NCI-H2196 (cell line): Measurements from ENCODE around the gene GPC6.

ENCODE experiments used
- DNase-seq: peaks from one replicate; lab custom pipeline; 2025; ENCODE audit not compliant: unreplicated experiment; lab: John Stamatoyannopoulos, UW

Gene GPC6

DNA sequence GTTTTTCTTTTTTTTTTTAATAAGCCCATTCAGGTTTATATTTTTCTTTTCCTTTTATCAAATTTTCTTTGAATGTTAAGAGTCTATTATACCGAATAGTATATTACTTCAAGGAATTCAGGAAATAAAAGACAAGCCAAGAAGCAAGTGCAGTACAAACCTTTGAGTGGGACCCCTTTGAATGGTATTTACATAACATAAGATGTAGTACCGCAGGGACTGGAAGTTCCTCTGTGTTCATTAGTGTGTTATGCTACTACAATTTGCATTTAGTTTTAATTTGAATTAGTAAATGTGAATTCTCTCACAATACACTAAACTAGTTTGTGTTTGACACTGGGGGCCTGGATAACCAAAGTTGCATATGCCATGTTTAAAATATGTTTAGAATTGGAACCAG, 913.4 kb downstream of the GPC6 start:
- DNase-seq, result no peak

DNA sequence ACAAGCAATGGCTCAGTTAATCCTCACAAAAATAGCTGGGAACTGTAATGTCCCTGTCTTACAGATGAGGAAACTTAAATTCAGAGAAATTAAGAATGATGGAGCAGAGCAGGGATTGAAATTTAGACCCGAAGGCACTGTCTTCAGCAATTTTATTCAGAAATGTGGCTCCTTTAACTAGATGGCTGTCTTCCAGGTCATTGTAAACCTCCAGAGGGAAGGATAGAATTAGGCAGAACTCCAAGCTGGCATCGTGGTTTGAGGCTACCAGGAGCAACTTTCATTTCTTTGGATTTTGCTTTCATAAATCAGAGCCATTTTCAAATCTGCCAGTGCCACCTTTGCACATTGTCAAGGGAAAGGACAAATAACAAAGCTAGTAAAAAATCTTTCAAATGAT, 913.9 kb downstream of the GPC6 start:
- no peak for DNase-seq

DNA sequence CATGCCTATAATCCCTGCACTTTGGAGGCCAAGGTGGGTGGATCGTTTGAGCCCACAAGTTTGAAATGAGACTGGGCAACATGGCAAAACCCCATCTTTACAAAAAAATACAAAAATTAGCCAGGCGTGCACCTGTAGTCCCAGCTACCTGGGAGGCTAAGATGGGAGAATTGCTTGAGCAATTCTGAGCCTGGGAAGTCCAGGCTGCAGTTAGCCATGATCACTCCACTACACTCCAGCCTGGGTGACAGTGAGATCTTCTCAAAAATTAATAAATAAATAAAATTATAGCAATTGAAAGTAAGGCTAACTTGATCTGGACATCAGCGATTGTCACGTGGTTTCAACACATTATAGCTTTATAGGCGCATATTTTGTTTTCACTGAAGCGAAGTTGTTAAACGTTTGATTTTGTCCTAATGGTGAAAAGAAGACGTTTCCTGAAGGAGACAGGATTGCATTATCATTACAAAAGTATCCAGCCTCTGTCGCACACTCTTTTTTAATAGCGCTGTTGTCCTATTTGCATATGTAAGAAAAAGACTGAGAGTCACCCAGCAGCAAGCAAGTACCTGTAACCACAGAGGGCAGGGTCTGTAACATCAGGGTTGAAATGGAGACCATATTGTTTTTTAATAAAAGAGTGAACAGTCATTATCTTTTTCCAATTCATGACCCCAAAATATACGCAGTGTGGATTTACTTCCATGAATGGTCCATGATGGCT, 917.2 kb downstream of the GPC6 start:
- DNase-seq, result no peak

DNA sequence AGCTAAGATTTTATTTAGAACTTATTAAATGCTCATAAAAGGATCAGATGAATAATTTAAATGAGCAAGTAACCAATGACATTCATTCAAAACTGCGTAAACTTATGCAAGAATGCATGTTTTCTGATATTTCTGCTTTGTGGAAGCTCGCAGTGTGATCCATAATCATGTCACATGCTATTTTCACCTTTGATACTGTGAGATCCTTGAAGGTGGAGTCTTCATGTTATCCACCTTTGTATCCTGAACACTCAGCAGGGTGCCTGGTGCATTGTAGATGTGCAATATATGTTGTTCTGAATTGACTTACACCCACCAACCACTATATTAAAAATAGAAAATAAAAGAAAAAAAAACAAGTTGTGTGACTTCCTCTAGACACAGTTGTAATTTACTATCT, 919.4 kb downstream of the GPC6 start:
- no peak for DNase-seq

DNA sequence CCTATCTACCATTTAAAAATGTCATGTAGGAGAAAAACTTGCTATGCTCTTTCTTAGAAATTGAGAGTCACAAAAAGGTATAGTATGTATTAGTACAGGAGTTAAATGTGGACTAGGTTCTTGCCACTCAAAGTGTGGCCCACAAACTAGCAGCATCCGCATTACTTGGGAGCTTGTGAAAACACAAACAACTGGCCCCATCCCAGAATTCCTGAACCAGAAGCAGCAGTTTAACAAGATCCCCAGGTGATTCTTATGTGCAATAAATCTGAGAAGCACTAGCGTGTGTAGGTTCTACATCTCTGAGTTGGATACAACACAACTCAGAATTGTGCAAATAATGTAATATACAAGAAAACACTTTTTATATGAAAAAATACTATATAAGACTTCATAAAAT, 927.0 kb downstream of the GPC6 start:
- no peak for DNase-seq

DNA sequence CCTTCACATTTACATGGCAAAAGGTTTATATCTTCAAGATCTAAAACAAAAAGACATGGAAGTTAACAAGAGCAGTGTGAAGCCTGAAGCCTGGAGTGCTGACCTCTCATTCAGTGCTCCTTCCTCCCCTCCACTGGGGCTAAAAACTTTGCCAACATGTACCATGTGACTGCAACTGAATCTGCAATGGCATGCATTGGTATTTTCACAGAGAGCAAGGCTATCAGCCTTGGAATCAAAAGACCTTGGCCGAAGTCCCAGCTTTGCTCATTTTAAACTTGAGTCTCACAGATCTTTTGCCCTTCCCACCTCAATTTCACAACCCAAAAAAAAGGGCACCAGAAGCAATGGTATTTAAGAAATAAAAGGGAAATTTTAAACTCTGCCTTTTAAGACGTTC, 927.8 kb downstream of the GPC6 start:
- DNase-seq, result peak; percentile 21

DNA sequence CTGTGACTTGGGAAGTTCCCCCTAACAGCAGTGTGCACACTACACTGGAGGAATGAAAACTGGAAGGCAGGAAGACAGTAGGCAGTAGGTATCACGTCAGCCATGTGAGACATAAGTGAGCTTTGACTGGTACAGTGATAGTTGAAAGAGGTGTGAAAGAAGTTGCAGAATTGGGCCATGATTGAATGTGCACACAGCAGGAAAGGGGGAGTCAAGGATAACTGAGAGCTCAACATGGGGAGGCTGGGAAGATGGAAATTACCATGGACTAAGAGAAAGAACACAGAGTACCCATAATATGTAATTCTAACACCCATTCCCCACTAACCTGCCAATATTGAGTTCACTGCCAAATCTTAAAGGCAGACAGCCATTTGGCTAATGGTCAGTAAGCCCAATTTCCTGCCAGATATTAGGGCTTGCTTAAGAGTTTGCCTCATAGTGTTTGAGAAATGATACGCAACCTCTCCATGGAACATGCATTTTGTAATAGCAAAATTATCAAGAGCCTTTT, 931.2 kb downstream of the GPC6 start:
- DNase-seq, result no peak

DNA sequence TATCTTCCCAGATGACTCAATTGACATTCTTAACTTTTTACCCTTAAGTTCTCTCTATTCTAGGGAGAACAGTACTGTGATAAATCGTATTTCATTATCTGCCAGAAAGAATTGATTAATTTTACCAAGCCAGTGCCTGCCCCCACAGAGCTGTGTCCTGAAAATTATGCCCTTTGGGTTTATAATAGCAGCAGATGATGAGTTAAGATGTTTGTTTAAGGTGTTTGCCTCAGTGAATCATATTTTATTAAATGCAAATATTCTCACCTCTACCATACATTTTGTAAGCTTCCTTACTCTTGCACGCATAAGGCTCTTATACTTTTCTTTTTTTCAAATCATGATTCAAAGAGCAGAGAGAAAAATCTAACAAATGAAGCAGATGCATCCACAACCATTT, 934.3 kb downstream of the GPC6 start:
- DNase-seq, result no peak

DNA sequence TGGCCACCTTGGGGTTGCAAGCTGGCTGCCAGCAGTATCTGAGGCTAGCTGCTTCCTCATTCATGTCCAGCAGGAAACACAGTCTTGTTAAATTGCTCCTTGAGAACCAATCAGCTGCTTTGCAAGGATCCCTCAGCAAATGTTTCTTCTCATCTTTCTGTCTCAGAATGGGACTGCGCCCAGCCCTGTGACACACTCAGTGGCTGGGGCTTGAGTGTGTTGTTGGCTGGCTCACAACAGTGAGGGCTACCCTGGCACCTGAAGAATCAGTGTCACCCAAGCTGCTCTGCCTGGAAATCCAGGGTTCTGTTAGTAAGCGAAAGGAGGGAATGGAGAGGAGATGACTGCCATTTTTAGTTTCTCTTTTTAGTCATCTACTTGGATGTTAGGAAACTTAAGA, 935.7 kb downstream of the GPC6 start:
- no peak for DNase-seq

DNA sequence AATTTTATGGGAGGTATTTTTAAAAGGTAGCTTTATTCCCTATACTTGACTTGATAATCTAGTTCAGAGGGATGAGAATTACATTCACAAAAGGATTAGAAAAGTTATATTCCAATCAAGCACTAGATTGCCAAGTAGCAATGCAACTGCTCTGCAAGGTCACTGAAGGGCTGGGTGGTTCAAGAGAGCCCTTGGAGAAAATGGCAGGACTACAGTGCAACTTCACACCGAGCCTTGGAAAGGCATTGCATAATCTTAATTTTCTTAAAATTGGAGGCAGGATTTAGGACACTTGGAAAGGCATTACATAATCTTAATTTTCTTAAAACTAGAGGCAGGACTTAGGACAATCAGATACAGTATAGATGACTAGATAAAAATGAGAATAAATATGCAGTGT, 936.9 kb downstream of the GPC6 start:
- DNase-seq, result no peak

DNA sequence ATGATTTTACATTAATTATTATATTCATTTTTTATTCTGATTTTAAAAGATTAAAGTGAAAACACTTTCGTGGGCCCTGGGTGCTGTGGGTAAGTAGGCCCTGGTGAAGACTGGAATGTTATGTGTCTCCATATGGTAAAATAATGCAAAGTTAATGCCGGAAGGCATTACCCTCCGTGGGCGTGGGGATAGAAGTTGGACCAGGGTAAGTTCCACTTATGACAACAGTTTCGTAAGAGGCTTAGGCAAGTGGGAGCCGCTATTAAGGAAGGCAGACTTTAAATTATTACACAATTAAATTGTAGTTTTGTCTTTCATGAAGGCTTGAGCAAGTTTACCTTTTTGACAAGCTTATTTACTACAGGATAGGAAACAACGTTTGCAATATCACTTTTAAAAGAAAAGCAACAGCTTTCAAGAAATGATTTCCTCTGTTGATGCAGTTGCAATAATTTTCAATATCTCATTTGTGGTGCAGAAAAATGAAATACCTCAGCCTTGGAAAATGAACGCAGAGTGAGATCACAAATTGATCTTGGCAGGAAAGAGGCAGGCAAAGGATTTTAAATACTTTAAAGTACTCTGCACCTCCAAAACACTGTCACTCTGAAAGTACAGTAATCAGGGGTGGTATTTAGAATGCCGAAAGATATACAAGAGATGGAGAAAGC, 942.3 kb downstream of the GPC6 start:
- no peak for DNase-seq

DNA sequence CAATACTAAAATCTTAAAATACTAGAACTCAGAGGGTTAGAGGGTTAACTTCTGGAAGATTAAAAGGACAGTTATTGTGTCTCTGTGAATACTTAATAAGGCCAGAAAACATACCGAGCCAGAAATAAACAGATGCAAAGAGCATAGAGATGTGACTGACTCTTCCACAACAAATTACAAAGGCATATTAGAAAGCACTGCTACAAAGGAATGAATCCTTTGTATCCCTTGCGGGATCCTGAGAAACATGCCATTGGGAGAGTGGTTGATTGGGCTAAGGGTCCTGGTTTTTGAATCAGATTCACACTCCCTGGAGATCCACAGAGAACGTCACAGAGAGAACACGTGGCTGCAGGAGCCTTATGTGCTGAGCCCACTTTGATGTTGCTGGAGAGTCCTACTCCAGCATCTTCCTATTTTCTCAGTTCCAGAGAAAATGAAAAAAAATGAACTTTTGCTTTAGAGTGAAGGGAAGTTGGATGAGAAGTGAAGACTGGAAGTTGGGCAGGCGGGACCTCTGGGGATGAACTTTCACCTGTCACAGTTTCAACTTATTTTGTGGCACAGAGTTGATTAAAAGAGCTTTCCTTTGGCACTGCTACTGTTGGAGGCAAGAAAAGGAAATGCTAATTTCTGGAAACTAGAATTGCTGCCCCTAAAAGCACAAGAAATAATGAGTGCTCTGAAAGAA, 943.0 kb downstream of the GPC6 start:
- no peak for DNase-seq

DNA sequence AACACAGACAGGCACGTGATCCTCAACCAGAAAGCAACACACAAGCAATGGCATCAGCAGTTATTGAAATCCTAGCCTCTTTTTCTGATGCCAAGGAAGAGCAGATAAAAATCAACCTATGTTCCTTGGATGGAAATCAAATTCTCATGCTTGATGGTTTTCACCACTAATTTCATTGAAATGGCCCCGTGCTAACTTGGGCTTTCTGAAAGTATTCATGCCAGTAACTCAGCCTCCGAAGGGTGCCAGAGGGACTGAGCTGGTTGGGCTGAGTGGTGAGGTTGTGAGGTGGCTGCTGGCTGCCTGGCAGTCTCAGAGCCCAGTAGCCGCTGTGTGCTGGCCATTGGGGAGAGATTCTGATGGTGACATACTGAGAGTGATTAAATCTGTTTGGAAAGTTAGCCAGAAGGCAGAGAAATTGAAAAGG, 943.6 kb downstream of the GPC6 start:
- no peak for DNase-seq

DNA sequence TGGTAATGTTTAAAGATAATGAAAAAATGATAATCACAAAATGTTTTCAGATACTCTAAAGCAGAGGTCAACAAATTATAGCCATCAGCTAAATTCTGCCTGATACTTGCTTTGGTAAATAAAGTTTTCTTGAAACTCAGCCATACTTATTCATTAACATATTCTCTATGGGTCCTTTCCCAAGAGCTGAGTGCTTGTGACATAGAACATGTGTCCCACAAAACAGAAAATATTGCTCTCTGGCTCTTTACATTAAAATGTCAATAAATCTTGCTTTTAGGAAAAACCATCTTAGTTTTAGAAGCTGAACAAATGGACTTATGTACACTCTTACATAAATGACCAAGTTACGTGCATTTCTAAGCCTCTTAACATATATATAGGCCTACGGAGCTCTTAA, 945.8 kb downstream of the GPC6 start:
- DNase-seq, result no peak

DNA sequence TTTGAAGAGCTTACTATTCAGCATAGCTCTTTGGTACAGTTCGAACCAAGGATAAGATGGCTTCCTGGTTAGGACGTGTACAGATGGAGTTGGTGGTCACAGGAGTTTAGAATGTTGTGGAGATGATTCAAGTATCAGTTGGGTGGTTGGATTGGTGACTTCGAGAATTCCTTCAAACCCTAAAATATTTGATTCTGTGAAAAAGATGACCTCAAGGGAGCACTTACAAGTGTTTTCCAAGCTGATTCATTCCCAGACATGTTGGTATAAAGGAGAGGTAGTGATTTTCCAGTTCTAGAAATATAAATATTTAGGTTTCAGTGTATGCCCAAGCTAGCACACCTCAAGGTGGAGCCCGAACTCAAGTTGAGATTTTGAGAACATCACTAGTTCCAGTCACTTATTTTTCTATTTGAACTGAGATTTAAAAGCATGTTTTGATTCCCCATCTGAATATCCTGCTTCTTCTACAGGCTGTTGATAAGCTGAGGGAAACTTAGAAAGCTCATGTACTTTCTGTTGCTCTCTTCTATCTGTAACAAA, 946.8 kb downstream of the GPC6 start:
- DNase-seq, result no peak

DNA sequence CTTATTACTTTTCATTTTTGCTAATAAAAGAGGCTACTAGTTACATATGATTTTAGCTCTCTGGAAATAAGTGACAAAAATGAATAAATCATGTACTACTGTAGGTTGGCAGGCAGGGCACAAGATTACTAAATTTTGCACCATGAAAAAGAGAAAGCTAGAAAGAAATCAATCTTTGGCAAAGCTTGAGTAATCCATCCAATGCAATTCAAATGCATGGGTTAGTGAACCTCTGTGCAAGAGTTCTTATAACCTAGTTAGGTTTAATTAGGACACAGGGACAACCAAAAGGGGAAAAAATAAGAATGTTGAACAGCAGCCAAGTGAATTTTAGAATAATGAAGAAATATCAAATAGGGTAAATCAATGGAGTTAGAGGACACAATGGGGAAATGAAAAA, 947.4 kb downstream of the GPC6 start:
- no peak for DNase-seq

DNA sequence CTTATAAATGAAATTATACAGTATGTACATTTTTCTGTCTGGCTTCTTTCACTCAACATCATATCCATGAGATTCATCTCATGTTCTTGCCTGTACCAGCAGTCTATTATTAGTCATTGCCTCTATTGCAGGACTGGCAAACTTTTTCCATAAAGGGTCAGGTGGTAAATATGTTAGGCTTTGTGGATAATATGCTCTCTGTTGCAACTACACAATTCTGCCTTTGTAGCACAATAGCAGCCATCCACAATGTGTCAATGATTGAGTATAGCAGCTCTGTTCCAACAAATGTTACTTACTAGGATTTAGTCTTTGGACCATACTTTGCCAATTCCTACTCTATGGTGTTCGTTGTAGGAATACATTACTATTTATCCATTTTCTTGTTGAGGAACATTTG, 948.5 kb downstream of the GPC6 start:
- no peak for DNase-seq

DNA sequence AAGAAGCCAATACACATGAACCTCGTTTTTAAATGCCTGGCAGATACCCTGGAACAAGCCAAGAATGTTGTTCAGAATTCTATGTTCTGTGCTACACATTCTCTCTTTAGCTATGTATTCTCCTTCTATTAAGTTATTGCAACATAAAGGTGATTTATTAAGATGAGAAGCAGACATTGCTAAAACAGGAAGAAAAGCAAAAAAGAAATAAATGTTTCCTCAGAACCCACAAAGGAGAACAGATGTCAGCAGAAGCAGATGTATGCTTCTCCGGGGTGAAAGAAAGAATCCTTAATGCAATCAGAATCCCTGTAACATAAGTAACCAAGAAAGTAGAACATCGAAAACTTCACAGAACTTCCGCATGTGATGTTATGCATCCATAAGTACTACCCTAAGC, 950.0 kb downstream of the GPC6 start:
- DNase-seq, result no peak

DNA sequence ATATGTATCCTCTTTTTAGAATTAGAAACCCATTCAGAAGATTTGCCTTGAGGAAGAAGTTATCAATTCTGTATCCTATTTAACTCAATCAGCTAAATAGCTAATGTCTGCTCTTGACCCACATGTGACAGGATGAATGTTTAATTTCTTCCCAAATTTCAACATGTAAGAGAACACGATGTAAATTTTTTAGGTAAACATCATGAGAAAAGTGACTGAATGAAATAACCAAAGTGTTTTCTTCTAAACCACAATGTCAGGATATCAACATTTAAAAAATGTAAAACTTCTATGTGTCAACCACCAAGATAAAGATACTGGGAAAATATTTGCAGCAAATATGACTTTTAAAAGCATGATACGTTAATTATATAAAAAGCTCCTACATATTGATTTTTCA, 950.4 kb downstream of the GPC6 start:
- DNase-seq, result no peak

DNA sequence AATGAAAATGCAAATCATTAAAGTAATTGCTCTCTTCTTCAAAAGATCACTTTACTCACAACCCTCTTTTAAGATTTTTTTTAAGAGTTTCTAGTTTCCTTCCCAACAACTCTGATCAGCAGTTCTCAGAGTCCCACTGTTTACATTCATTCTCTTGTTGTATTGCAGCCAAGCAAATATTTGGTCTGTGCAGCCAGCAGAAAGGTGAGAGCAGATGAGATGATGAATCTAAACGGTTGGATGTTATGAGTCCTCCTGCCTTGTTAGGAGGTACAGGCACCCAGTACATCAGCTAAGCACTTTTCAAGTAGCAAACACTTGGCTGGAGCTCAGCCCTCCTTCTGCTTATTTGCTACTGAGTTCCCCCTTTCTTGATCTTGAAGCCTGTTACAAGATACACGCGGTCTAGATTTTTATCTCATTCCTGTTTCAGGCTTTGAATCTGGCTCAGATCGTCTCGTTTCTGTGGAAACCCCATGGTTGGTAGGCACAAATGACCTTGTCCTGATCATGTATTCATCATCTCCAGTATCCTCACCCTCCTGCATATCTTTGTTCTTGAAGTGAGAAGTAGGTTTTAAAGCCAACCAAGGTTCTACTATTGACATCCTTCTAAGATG, 952.1 kb downstream of the GPC6 start:
- no peak for DNase-seq

DNA sequence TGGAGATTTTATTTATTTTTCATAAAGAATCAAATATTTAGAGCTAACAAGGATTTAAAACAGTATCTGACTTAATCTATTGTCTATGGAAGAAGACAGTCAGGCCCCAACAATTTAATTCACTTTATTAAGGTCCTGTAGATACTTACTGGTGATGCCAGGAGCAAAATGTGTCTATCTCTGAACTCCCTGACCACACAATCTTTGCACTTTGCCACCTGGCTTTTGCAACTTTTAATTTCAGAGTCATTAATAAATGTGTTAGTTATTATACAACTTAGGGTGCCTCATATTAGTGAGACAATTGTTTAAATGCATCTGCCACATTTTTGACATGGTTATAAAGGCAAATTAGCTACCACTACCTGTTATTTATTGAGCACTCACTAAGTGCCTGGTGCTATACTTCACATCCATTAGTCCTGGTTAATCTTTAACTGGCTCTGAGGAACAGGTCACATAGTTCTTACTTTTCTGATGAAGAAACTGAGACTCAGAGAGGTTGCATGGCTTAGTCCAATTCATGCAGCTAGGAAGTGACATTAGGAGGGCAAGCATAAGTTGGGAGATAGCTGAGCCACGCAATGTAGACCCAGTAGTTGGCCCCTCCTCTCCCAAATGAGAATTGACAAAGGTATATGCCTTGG, 955.0 kb downstream of the GPC6 start:
- no peak for DNase-seq
